ENCODE results near the gene NLGN1.

NLGN1 gene

GRCh38 chr3:173958805-173959204 lies 561.3 kb downstream of the NLGN1 start:
- no peak for DNase-seq

GRCh38 chr3:173970281-173970680 lies 572.7 kb downstream of the NLGN1 start:
- DNase-seq: no peak

GRCh38 chr3:173976281-173976680 lies 578.7 kb downstream of the NLGN1 start:
- DNase-seq: no peak

- DNase-seq: no peak
Measured at GRCh38 chr3:173977747-173978146, 580.2 kb downstream of the NLGN1 start.

GRCh38 chr3:173983343-173983742 lies 585.8 kb downstream of the NLGN1 start:
- DNase-seq: no peak

GRCh38 chr3:173986861-173987410 lies 589.4 kb downstream of the NLGN1 start:
- DNase-seq: no peak

GRCh38 chr3:173988909-173989308 lies 591.4 kb downstream of the NLGN1 start:
- no peak for DNase-seq

- DNase-seq: no peak
Measured at GRCh38 chr3:173992416-173992815, 594.9 kb downstream of the NLGN1 start.

GRCh38 chr3:173993299-173993698 lies 595.8 kb downstream of the NLGN1 start:
- DNase-seq: no peak

GRCh38 chr3:174000675-174001074 lies 603.1 kb downstream of the NLGN1 start:
- no peak for DNase-seq

GRCh38 chr3:174002543-174002942 lies 605.0 kb downstream of the NLGN1 start:
- DNase-seq: no peak

GRCh38 chr3:174010907-174011306 lies 613.4 kb downstream of the NLGN1 start:
- DNase-seq: no peak

GRCh38 chr3:174016186-174016585 lies 618.6 kb downstream of the NLGN1 start:
- no peak for DNase-seq

GRCh38 chr3:174020156-174020555 lies 622.6 kb downstream of the NLGN1 start:
- no peak for DNase-seq

- peak in 28 of 58 donors; percentile 1 to 53 (median 14) for DNase-seq
Measured at GRCh38 chr3:174023421-174023820, 625.9 kb downstream of the NLGN1 start.

- DNase-seq: no peak
Measured at GRCh38 chr3:174028673-174029072, 631.1 kb downstream of the NLGN1 start.

GRCh38 chr3:174035328-174035886 lies 637.9 kb downstream of the NLGN1 start:
- DNase-seq: no peak

GRCh38 chr3:174046311-174046710 lies 648.8 kb downstream of the NLGN1 start:
- DNase-seq: no peak

- no peak for DNase-seq
Measured at GRCh38 chr3:174049472-174049871, 651.9 kb downstream of the NLGN1 start.

GRCh38 chr3:174051191-174051590 lies 653.6 kb downstream of the NLGN1 start:
- DNase-seq: no peak

GRCh38 chr3:174058804-174059203 lies 661.3 kb downstream of the NLGN1 start:
- DNase-seq: no peak

GRCh38 chr3:174060431-174060830 lies 662.9 kb downstream of the NLGN1 start:
- no peak for DNase-seq

GRCh38 chr3:174061162-174061561 lies 663.6 kb downstream of the NLGN1 start:
- no peak for DNase-seq

- DNase-seq: peak in 1 of 58 donors; percentile 11
Measured at GRCh38 chr3:174061731-174062130, 664.2 kb downstream of the NLGN1 start.

Measured in anterior cingulate cortex (tissue), 58 donors.